T-cell (primary cell): ENCODE results near the gene PLAU. TPM values are rescaled to one million over a fixed set of nuclear protein-coding genes. Genes with fewer than 3 reads are reported as not detected.
"Not testable (repeated sequence)": the region's sequence is repeated elsewhere in the genome, so short reads cannot be mapped to it uniquely, and the experiment has no call there.

ENCODE experiments used
- ATAC-seq, 4 experiments: fragments of 200-7000 bp in 3 of 4; fragments of 150-1000 bp in 1 of 4; cut with Tn5 transposase; replicated peaks in 1 of 4; 1 replicate in 3 of 4; 2 replicates in 1 of 4; pipeline ENCODE4 v1.10.0; 2021; ENCODE audit warnings: moderate library complexity in 3 of 4, mild to moderate bottlenecking in 2 of 4, moderate number of reproducible peaks in 1 of 4
- CTCF ChIA-PET, 2 donors: fragments of 300-600 bp; sonication (Branson Sonifier 250); formaldehyde crosslinking; loops; one replicate each; lab custom pipeline; 2022; ENCODE audit warnings: antibody characterized with exemption in 2 of 2; lab: Charles Lee
- POLR2A ChIA-PET, 2 donors: fragments of 300-600 bp; sonication (Branson Sonifier 250); formaldehyde crosslinking; loops; one replicate each; lab custom pipeline; 2022; ENCODE audit warnings: antibody characterized with exemption in 2 of 2; lab: Charles Lee
- DNase-seq, 35 experiments: peaks; one replicate each; pipeline versions ENCODE4 v3.0.0 to v3.0.0-alpha.2; 2013 to 2023
- H3K27ac ChIP-seq: one replicate; pipeline ENCODE4 v1.5.1; 2013; ENCODE audit warnings: low read length
- H3K27me3 ChIP-seq, 2 experiments: replicated peaks in 1 of 2; 1 replicate in 1 of 2; 2 replicates in 1 of 2; pipeline versions ENCODE4 v1.6.1 to v1.7.0; 2013; ENCODE audit warnings: low read length in 1 of 2, mixed read lengths in 1 of 2; ENCODE audit not compliant: control insufficient read depth in 2 of 2, insufficient read depth in 2 of 2; ENCODE audit errors: extremely low read depth in 1 of 2
- H3K36me3 ChIP-seq, 2 donors: 1 replicate in 1 of 2; 2 replicates in 1 of 2; pipeline versions ENCODE4 v1.6.1 to v1.7.0; 2013; ENCODE audit warnings: low read length in 1 of 2; ENCODE audit not compliant: control insufficient read depth in 2 of 2, insufficient read depth in 1 of 2; ENCODE audit errors: extremely low read depth in 1 of 2
- H3K4me1 ChIP-seq, 2 experiments: 1 replicate in 1 of 2; 2 replicates in 1 of 2; pipeline versions ENCODE4 v1.6.1 to v1.7.0; 2013; ENCODE audit warnings: low read length in 2 of 2, mixed read lengths in 1 of 2; ENCODE audit not compliant: insufficient read depth in 2 of 2, control insufficient read depth in 1 of 2; ENCODE audit errors: extremely low read depth in 1 of 2
- H3K4me3 ChIP-seq, 2 donors: 1 replicate in 1 of 2; 2 replicates in 1 of 2; pipeline versions ENCODE4 v1.5.1 to v1.7.0; 2013; ENCODE audit warnings: mild to moderate bottlenecking in 2 of 2, low read length in 1 of 2, moderate library complexity in 1 of 2; ENCODE audit not compliant: control insufficient read depth in 1 of 2; ENCODE audit errors: extremely low read depth in 1 of 2
- H3K9me3 ChIP-seq: 2 replicates; pipeline ENCODE4 v1.7.0; 2013
- H3K27ac Mint-ChIP-seq, 2 donors: one replicate each; pipeline ENCODE4 v1.8.0; 2020 to 2021; ENCODE audit warnings: mild to moderate bottlenecking in 2 of 2, mixed read lengths in 2 of 2
- H3K27me3 Mint-ChIP-seq, 2 donors: one replicate each; pipeline ENCODE4 v1.8.0; 2021 to 2022; ENCODE audit warnings: mixed read lengths in 2 of 2
- H3K36me3 Mint-ChIP-seq: one replicate; pipeline ENCODE4 v1.8.0; 2021; ENCODE audit warnings: mixed read lengths
- H3K4me1 Mint-ChIP-seq, 3 donors: one replicate each; pipeline ENCODE4 v1.8.0; 2020 to 2022; ENCODE audit warnings: mixed read lengths in 3 of 3, mild to moderate bottlenecking in 1 of 3
- H3K4me3 Mint-ChIP-seq, 3 donors: one replicate each; pipeline ENCODE4 v1.8.0; 2020 to 2022; ENCODE audit warnings: mild to moderate bottlenecking in 3 of 3, mixed read lengths in 3 of 3, moderate library complexity in 3 of 3
- H3K9me3 Mint-ChIP-seq, 3 donors: one replicate each; pipeline ENCODE4 v1.8.0; 2020 to 2022; ENCODE audit warnings: mixed read lengths in 3 of 3
- WGBS: methylation state at CpG from one replicate; pipeline ENCODE4 v1.1.5; 2013; ENCODE audit warnings: missing lambda C conversion rate; ENCODE audit not compliant: insufficient coverage; 5-methylcytosine and 5-hydroxymethylcytosine counted together
- total RNA-seq, 35 experiments: library from RNA in 6 of 35; stranded (reverse) in 6 of 35; fragments of 120-200 nt in 1 of 35; gene quantifications; one replicate each; pipeline versions ENCODE4 v1.2.1 to v1.2.4 and lab custom pipeline; 2013 to 2026

PLAU gene
- total RNA-seq, 5 donors from 2014 or later (not counting 1 experiment from before 2014, with no cell fraction given), result 0.63 to 1.1 (median 1.1) TPM; not detected in 2

DNA sequence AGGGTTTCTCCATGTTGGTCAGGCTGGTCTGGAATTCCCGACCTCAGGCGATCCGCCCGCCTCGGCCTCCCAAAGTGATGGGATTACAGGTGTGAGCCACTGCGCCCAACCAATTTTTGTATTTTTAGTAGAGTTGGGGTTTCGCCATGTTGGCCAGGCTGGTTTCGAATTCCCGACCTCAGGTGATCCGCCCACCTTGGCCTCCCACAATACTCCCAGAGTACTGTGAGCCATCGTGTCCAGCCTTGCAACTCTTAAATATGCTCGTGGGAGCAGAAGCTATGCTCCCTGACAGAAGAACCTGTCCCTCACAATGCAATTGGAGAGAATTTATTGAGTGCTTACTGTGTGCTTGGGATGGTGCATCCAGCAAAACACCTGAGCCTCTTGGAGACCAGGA, 52.6 kb downstream of the PLAU start:
- no CpG with 5 or more reads among the region's 12 CpGs for WGBS
- H3K27ac ChIP-seq, H3K9me3 Mint-ChIP-seq, DNase-seq, H3K36me3 Mint-ChIP-seq, H3K4me3 ChIP-seq, H3K27me3 ChIP-seq, H3K36me3 ChIP-seq, H3K4me3 Mint-ChIP-seq, H3K27me3 Mint-ChIP-seq, H3K27ac Mint-ChIP-seq, H3K9me3 ChIP-seq, POLR2A ChIA-PET, CTCF ChIA-PET, ATAC-seq: not testable (repeated sequence)
- H3K4me1 ChIP-seq, result peaks cover 2 to 43% of the 10 kb centered on the region in 2 experiments
- peaks cover 23 to 28% (median 24%) of the 10 kb centered on the region in 3 donors for H3K4me1 Mint-ChIP-seq

DNA sequence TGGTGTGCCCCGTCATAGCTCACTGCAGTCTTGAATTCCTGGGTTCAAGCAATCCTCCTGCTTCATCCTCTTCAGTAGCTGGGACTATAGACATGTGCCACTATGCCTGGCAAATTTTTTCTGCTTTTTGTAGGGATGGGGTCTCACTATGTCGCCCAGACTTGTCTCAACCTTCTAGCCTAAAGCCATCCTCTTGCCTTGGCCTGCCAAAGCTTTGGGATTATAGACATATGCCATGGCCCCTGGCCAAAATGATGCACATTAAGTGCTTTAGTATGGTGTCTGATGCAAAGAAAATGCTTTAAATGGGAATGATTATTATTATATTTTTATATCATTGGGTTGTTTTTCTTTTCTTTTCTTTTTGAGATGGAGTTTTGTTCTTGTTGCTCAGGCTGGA, 53.8 kb downstream of the PLAU start:
- H3K27ac Mint-ChIP-seq, result no peak overlapping the region
- DNase-seq (no peak), ATAC-seq (no peak)
- Histone ChIP-seq H3K4me1 (peaks cover 0 to 42% of the 10 kb centered on the region in 2 experiments), H3K4me3 (no peak overlapping the region), H3K36me3 (no peaks in the 10 kb centered on the region), H3K27ac (no peak overlapping the region), H3K9me3 (no peaks in the 10 kb centered on the region), H3K27me3 (no peaks in the 10 kb centered on the region)
- ChIA-PET POLR2A (no interaction called here), CTCF (interaction anchor here in 1 of 2 donors (0.5 kb wide), 1 partner anchor 113 kb away, joined by 7 read pairs; no protein-coding TSS in a partner anchor)
- no peaks in the 10 kb centered on the region for H3K9me3 Mint-ChIP-seq
- whole genome bisulfite sequencing, result no CpG with 5 or more reads among the region's 2 CpGs
- no peaks in the 10 kb centered on the region for H3K36me3 Mint-ChIP-seq
- no peaks in the 10 kb centered on the region for H3K27me3 Mint-ChIP-seq
- H3K4me3 Mint-ChIP-seq, result no peak overlapping the region
- peaks cover 15 to 20% (median 17%) of the 10 kb centered on the region in 3 donors for H3K4me1 Mint-ChIP-seq

DNA sequence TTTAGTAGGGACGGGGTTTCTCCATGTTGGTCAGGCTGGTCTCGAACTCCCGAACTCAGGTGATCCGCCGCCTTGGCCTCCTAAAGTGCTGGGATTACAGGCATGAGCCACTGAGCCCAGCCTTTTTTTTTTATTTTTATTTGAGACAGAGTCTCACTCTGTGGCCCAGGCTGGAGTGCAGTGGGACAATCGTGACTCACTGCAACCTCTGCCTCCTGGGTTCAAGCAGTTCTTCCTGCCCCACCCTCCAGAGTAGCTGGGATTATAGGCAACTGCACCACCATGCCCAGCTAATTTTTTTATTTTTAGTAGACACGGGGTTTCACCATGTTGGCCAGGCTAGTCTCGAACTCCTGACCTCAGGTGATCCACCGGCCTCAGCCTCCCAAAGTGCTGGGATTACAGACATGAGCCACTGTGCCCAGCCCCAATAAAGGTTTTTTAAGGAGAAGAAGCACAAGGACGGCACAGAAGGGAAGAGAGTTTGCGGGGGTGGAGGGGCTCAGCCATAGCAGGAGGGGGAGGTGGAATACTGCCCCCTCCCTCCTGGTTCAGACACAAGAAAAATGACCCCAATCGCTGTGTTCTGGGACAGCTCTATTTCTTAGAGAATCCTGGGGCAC, 54.4 kb downstream of the PLAU start:
- H3K27me3 ChIP-seq, H3K4me3 Mint-ChIP-seq, H3K27ac Mint-ChIP-seq, H3K4me3 ChIP-seq, CTCF ChIA-PET, H3K27me3 Mint-ChIP-seq, H3K36me3 ChIP-seq, POLR2A ChIA-PET, H3K27ac ChIP-seq, H3K9me3 Mint-ChIP-seq, H3K36me3 Mint-ChIP-seq, ATAC-seq, DNase-seq, H3K9me3 ChIP-seq: not testable (repeated sequence)
- H3K4me1 ChIP-seq, result peaks cover 0 to 35% of the 10 kb centered on the region in 2 experiments
- peaks cover 10 to 14% (median 11%) of the 10 kb centered on the region in 3 donors for H3K4me1 Mint-ChIP-seq
- 93% methylated on average over 9 of the region's 12 CpGs for WGBS

DNA sequence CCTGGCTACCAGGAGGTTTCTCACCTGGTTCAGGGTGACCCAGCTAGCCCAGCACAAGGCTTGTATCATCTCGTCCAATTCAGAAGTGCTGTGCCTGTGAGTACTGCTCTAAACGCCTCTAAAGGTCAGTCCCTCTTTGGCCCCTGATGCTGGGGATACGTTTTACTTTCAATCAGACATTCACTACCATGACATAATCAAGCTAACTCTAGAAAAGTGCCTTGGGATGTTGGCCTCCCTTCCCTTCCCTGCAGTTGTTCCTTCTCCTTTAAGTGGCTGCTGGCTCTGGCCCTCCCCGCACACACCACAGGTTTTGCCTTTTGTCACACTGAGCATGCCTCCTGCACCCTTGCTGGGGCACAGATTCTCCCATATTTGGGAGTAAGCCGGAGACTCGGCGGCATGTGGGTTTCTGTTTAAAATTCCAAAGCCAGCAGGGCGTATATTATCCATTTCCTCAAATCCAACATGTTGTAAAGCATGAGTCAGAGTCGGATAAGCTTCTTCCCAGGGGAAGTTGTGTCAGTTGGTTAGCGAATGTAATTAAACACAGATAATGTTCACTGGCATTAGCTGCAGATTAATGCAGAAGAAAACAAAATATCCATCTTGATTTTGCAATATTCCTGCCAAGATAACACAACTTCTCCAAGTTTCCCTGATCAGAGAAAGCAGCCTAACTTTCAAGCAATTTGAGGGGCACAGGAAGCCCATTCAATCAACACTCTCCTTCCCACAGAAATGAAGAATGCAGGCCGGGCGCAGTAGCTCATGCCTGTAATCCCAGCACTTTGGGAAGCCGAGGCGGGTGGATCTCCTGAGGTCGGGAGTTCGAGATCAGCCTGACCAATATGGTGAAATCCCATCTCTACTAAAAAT, 55.2 kb downstream of the PLAU start:
- H3K4me3 ChIP-seq, result no peak overlapping the region
- DNase-seq, result no peak
- Mint-ChIP-seq H3K36me3 (no peaks in the 10 kb centered on the region), H3K9me3 (no peaks in the 10 kb centered on the region), H3K27me3 (no peaks in the 10 kb centered on the region), H3K27ac (no peak overlapping the region), H3K4me1 (peaks cover 8 to 11% (median 11%) of the 10 kb centered on the region in 3 donors), H3K4me3 (no peak overlapping the region)
- H3K36me3 ChIP-seq, result no peaks in the 10 kb centered on the region
- ATAC-seq, result no peak
- H3K27me3 ChIP-seq, result no peaks in the 10 kb centered on the region
- WGBS, result 86% methylated on average over 8 of the region's 16 CpGs
- peaks cover 0 to 31% of the 10 kb centered on the region in 2 experiments for H3K4me1 ChIP-seq
- no peaks in the 10 kb centered on the region for H3K9me3 ChIP-seq
- H3K27ac ChIP-seq, result no peak overlapping the region
- CTCF ChIA-PET, result no interaction called here
- POLR2A ChIA-PET, result interaction anchor here in 1 of 2 donors (0.6 kb wide), 1 partner anchor 63 kb away, joined by 4 read pairs; no protein-coding TSS in a partner anchor

DNA sequence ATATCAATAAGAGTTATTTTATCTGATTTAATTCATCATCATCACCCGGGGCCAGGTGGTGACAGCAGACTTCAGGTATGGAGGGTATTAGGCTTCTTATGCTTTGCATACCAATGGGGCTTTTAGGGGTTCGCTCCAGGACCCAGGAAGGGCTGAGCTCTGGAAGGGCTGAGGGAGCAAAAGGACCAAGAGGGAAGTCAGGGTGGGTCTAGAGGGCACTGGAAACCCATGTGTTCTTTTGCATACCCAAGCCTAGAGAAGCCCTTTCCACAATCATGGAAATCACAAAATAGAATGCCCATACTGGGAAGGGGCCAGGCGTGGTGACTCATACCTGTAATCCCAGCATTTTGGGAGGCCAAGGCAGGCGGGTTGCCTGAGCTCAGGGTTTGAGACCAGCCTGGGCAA, 56.1 kb downstream of the PLAU start:
- Histone ChIP-seq H3K36me3 (no peaks in the 10 kb centered on the region), H3K27ac (no peak overlapping the region), H3K9me3 (no peaks in the 10 kb centered on the region), H3K4me1 (peaks cover 0 to 31% of the 10 kb centered on the region in 2 experiments), H3K4me3 (no peak overlapping the region), H3K27me3 (no peaks in the 10 kb centered on the region)
- Mint-ChIP-seq H3K27me3 (no peaks in the 10 kb centered on the region), H3K9me3 (no peaks in the 10 kb centered on the region), H3K4me3 (no peak overlapping the region), H3K27ac (no peak overlapping the region), H3K4me1 (peaks cover 8 to 11% (median 11%) of the 10 kb centered on the region in 3 donors), H3K36me3 (no peaks in the 10 kb centered on the region)
- 100% methylated on average over 1 of the region's 4 CpGs for WGBS
- POLR2A ChIA-PET, result interaction anchor here in 1 of 2 donors (0.6 kb wide), 1 partner anchor 62 kb away, joined by 4 read pairs; no protein-coding TSS in a partner anchor
- CTCF ChIA-PET, result interaction anchor here in 1 of 2 donors (0.7 kb wide), 1 partner anchor 30 kb away, joined by 4 read pairs; no protein-coding TSS in a partner anchor
- no peak for ATAC-seq
- no peak for DNase-seq
